Ovary (tissue), 3 donors: Measurements from ENCODE around the gene MBD1.

Source experiments
- CTCF ChIP-seq, 3 donors: fragments of 450-650 bp in 2 of 3; fragments of 200-600 bp in 1 of 3; IDR thresholded peaks; one replicate each; pipeline versions ENCODE4 v1.5.1 to v1.8.0; 2016 to 2022; ENCODE audit warnings: antibody characterized with exemption in 3 of 3, mild to moderate bottlenecking in 1 of 3
- EP300 ChIP-seq: sonication (generic); formaldehyde crosslinking; IDR thresholded peaks from one replicate; pipeline ENCODE4 v1.6.1; 2017; ENCODE audit warnings: antibody characterized with exemption
- POLR2A ChIP-seq: fragments of 450-650 bp; IDR thresholded peaks from one replicate; pipeline ENCODE4 v1.6.1; 2017; ENCODE audit warnings: antibody characterized with exemption, mild to moderate bottlenecking, moderate library complexity
- donor health status: DM: no; HTN: no; CAD: no.

GRCh38 chr18:50231621-50232020 lies 49.7 kb downstream of the MBD1 start:
- no peak for TF ChIP-seq POLR2A
- TF ChIP-seq CTCF (IDR thresholded peaks at IDR 0.05) = no peak
- no peak for TF ChIP-seq EP300
